OCI-LY1 (cell line): ENCODE data around the gene ICAM1.

ENCODE experiments used
- CTCF ChIP-seq: fragments of 200-600 bp; sonication (generic), shearing (Covaris generic); IDR thresholded peaks from 2 replicates; pipeline ENCODE4 v1.5.1; 2017; ENCODE audit warnings: mild to moderate bottlenecking, antibody characterized with exemption, low read length, moderate library complexity, mixed read lengths
- EZH2 ChIP-seq: fragments of 200-600 bp; sonication (generic), shearing (Covaris generic); IDR thresholded peaks from 2 replicates; pipeline ENCODE4 v1.8.0; 2017; ENCODE audit warnings: borderline replicate concordance, mixed run types, mild to moderate bottlenecking, antibody characterized with exemption, low read length, moderate library complexity, mixed read lengths

GRCh38 chr19:10237702-10238101, 33.2 kb upstream of the ICAM1 start:
- no peak for TF ChIP-seq CTCF
- TF ChIP-seq EZH2 = no peak
